Endodermal cell (in vitro differentiated cells): Measurements from ENCODE around the gene LAMC2. TPM values are rescaled to one million over a fixed set of nuclear protein-coding genes. Genes with fewer than 3 reads are reported as not detected.
A peak's percentile ranks its signal among the peaks of the same experiment; 100 is the strongest.
"Not testable (repeated sequence)": the region's sequence is repeated elsewhere in the genome, so short reads cannot be mapped to it uniquely, and the experiment has no call there.

Experiments used
- DNase-seq: peaks from one replicate; pipeline ENCODE4 v3.0.0-alpha.2; 2017
- H3K27ac ChIP-seq: 2 replicates; pipeline ENCODE4 v1.5.1; 2013; ENCODE audit warnings: mild to moderate bottlenecking, low read depth, low read length, moderate library complexity
- H3K27me3 ChIP-seq: 2 replicates; pipeline ENCODE4 v1.6.1; 2013; ENCODE audit warnings: mild to moderate bottlenecking, low read length, moderate library complexity; ENCODE audit not compliant: insufficient read depth, control insufficient read depth, poor library complexity, severe bottlenecking
- H3K36me3 ChIP-seq: 2 replicates; pipeline ENCODE4 v1.7.0; 2013; ENCODE audit warnings: mild to moderate bottlenecking, low read length, moderate library complexity; ENCODE audit not compliant: control insufficient read depth, insufficient read depth
- H3K4me1 ChIP-seq: one replicate; pipeline ENCODE4 v1.7.0; 2013; ENCODE audit warnings: low read length; ENCODE audit not compliant: control insufficient read depth, insufficient read depth
- H3K4me3 ChIP-seq: 2 replicates; pipeline ENCODE4 v1.5.1; 2013; ENCODE audit warnings: mild to moderate bottlenecking, low read length, moderate library complexity
- H3K9ac ChIP-seq: 2 replicates; pipeline ENCODE4 v1.6.1; 2013; ENCODE audit warnings: mild to moderate bottlenecking, low read length, moderate library complexity; ENCODE audit not compliant: poor library complexity, severe bottlenecking; ENCODE audit errors: extremely low read depth
- H3K9me3 ChIP-seq: 2 replicates; pipeline ENCODE4 v1.6.1; 2013; ENCODE audit warnings: mild to moderate bottlenecking, low read length, moderate library complexity; ENCODE audit not compliant: control insufficient read depth
- H3K27ac Mint-ChIP-seq: 2 replicates; pipeline ENCODE4 v1.8.0; 2020; ENCODE audit warnings: mixed read lengths
- H3K27me3 Mint-ChIP-seq: 2 replicates; pipeline ENCODE4 v1.8.0; 2021; ENCODE audit warnings: mild to moderate bottlenecking, mixed read lengths; ENCODE audit not compliant: insufficient read depth
- H3K36me3 Mint-ChIP-seq: 2 replicates; pipeline ENCODE4 v1.8.0; 2020; ENCODE audit warnings: low read depth, mixed read lengths
- H3K4me1 Mint-ChIP-seq: 2 replicates; pipeline ENCODE4 v1.8.0; 2020; ENCODE audit warnings: mixed read lengths
- H3K4me3 Mint-ChIP-seq: 2 replicates; pipeline ENCODE4 v1.8.0; 2020; ENCODE audit warnings: mild to moderate bottlenecking, moderate library complexity, mixed read lengths
- H3K9me3 Mint-ChIP-seq: 2 replicates; pipeline ENCODE4 v1.8.0; 2020; ENCODE audit warnings: mild to moderate bottlenecking, mixed read lengths
- WGBS, 2 experiments: methylation state at CpG; one replicate each; pipeline versions ENCODE4 v1.1.5 to v1.1.7; 2013; ENCODE audit warnings: missing lambda C conversion rate in 2 of 2, mixed read lengths in 1 of 2; ENCODE audit not compliant: insufficient coverage in 1 of 2, insufficient read length in 1 of 2; 5-methylcytosine and 5-hydroxymethylcytosine counted together
- total RNA-seq, 2 donors: library from RNA; stranded (reverse); fragmentation: NEBNext Ultra II Directional in 1 of 2; extraction: Animal tissue kit (Norgen Biotek cat#: 25700) in 1 of 2; gene quantifications; 2 replicates in 1 of 2; 3 replicates in 1 of 2; pipeline ENCODE4 v1.2.1, GENCODE V29; 2021
- TF ChIP-seq, protein P1 (sequence below): fragments of 200-600 bp; sonication (generic); conservative IDR thresholded peaks from 2 replicates; pipeline ENCODE4 v1.5.0; 2021; ENCODE audit warnings: antibody characterized with exemption, mild to moderate bottlenecking

The LAMC2 gene
- total RNA-seq, 2 donors from 2014 or later: 2.8 to 4.8 TPM

DNA sequence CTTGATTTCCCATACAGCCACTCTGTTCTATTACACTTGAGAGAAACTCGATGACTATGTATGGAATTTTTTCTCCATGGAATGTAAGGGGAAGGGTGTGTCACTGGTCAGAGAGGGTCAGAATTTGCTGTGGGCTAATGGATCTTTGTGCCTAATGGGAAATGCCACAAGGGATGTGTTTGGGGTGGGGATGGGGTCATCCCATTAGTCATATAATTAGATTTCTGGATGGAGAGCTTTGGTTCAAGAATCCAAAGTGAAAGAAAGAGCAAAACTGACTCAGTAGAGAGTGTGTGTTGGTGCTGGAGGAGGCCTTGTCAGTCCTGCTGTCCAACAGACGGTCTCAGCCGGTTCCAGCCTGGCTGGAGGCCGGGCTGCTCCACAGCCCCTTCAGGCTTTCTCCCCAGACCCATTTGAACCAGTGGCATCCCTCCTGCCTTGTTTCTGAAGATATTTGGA, 86.4 kb downstream of the LAMC2 start:
- peaks cover under 1% of the 10 kb centered on the region for H3K4me1 ChIP-seq
- no peak overlapping the region for H3K27ac ChIP-seq
- 93% methylated on average over 4 of the region's 4 CpGs; no CpG with 5 or more reads in 1 of the 2 experiments for WGBS, 2 experiments
- no peak overlapping the region for H3K27ac Mint-ChIP-seq
- peaks cover 11% of the 10 kb centered on the region for H3K4me1 Mint-ChIP-seq
- H3K4me3 Mint-ChIP-seq: no peak overlapping the region
- TF ChIP-seq, protein P1, sequence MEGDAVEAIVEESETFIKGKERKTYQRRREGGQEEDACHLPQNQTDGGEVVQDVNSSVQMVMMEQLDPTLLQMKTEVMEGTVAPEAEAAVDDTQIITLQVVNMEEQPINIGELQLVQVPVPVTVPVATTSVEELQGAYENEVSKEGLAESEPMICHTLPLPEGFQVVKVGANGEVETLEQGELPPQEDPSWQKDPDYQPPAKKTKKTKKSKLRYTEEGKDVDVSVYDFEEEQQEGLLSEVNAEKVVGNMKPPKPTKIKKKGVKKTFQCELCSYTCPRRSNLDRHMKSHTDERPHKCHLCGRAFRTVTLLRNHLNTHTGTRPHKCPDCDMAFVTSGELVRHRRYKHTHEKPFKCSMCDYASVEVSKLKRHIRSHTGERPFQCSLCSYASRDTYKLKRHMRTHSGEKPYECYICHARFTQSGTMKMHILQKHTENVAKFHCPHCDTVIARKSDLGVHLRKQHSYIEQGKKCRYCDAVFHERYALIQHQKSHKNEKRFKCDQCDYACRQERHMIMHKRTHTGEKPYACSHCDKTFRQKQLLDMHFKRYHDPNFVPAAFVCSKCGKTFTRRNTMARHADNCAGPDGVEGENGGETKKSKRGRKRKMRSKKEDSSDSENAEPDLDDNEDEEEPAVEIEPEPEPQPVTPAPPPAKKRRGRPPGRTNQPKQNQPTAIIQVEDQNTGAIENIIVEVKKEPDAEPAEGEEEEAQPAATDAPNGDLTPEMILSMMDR: no peak
- no peak for DNase-seq
- H3K4me3 ChIP-seq: no peak overlapping the region
- no peaks in the 10 kb centered on the region for H3K9me3 ChIP-seq
- H3K27me3 ChIP-seq: peaks cover 42% of the 10 kb centered on the region
- no peaks in the 10 kb centered on the region for H3K36me3 Mint-ChIP-seq
- H3K27me3 Mint-ChIP-seq: peaks cover 29% of the 10 kb centered on the region
- H3K9ac ChIP-seq: no peak overlapping the region
- no peaks in the 10 kb centered on the region for H3K36me3 ChIP-seq
- H3K9me3 Mint-ChIP-seq: no peaks in the 10 kb centered on the region

- 86 to 94% methylated on average over 5 of the region's 5 CpGs for WGBS, 2 experiments
- H3K36me3 Mint-ChIP-seq: no peaks in the 10 kb centered on the region
- no peaks in the 10 kb centered on the region for H3K9me3 Mint-ChIP-seq
- TF ChIP-seq, protein P1: no peak
- Histone ChIP-seq H3K27ac (no peak overlapping the region), H3K9me3 (no peaks in the 10 kb centered on the region), H3K9ac (no peak overlapping the region), H3K27me3 (peaks cover 34% of the 10 kb centered on the region), H3K36me3 (no peaks in the 10 kb centered on the region), H3K4me1 (peaks cover 9% of the 10 kb centered on the region), H3K4me3 (no peak overlapping the region)
- no peak overlapping the region for H3K4me3 Mint-ChIP-seq
- peaks cover 20% of the 10 kb centered on the region for H3K4me1 Mint-ChIP-seq
- no peak overlapping the region for H3K27ac Mint-ChIP-seq
- peaks cover 22% of the 10 kb centered on the region for H3K27me3 Mint-ChIP-seq
- DNase-seq: peak; percentile 28
Observed at GRCh38 chr1:183273300-183273699, 87.2 kb downstream of the LAMC2 start.

GRCh38 chr1:183273984-183274383, 87.9 kb downstream of the LAMC2 start:
- peaks cover 29% of the 10 kb centered on the region for H3K27me3 ChIP-seq
- not testable (repeated sequence) for H3K4me3 ChIP-seq, H3K36me3 ChIP-seq, H3K27ac Mint-ChIP-seq, H3K36me3 Mint-ChIP-seq, H3K9ac ChIP-seq, H3K9me3 ChIP-seq, H3K9me3 Mint-ChIP-seq, H3K27ac ChIP-seq, H3K4me3 Mint-ChIP-seq
- Mint-ChIP-seq H3K4me1 (peaks cover 27% of the 10 kb centered on the region), H3K27me3 (peaks cover 19% of the 10 kb centered on the region)
- 94 to 100% methylated on average over 1 to 4 of the region's 4 CpGs for WGBS, 2 experiments
- peaks cover 16% of the 10 kb centered on the region for H3K4me1 ChIP-seq
- DNase-seq: peak; percentile 26

- DNase-seq: peak; percentile 39
- TF ChIP-seq, protein P1: no peak
- Histone ChIP-seq H3K36me3 (no peaks in the 10 kb centered on the region), H3K4me1 (peaks cover 20% of the 10 kb centered on the region), H3K4me3 (no peak overlapping the region), H3K27ac (no peak overlapping the region), H3K9ac (no peak overlapping the region), H3K27me3 (peaks cover 22% of the 10 kb centered on the region), H3K9me3 (no peaks in the 10 kb centered on the region)
- Mint-ChIP-seq H3K4me1 (peaks cover 34% of the 10 kb centered on the region), H3K27ac (no peak overlapping the region), H3K36me3 (no peaks in the 10 kb centered on the region), H3K27me3 (peaks cover 11% of the 10 kb centered on the region), H3K4me3 (no peak overlapping the region), H3K9me3 (no peaks in the 10 kb centered on the region)
- WGBS, 2 experiments: 82 to 86% methylated on average over 2 to 3 of the region's 3 CpGs
Observed at GRCh38 chr1:183274836-183275235, 88.8 kb downstream of the LAMC2 start.
